Thyroid gland (tissue), 4 donors: ENCODE results near the gene CHURC1.

ENCODE experiments used
- CTCF ChIP-seq, 6 experiments: fragments of 200-600 bp in 3 of 6; fragments of 450-650 bp in 3 of 6; sonication (generic) in 3 of 6; IDR thresholded peaks; one replicate each; pipeline ENCODE4 v1.5.1; 2016 to 2019; ENCODE audit warnings: antibody characterized with exemption in 6 of 6, mild to moderate bottlenecking in 2 of 6, inconsistent platforms in 1 of 6, moderate library complexity in 1 of 6
- POLR2A ChIP-seq, 2 donors: fragments of 450-650 bp; IDR thresholded peaks; one replicate each; pipeline ENCODE4 v1.6.1; 2017; ENCODE audit warnings: antibody characterized with exemption in 2 of 2, mild to moderate bottlenecking in 2 of 2, moderate library complexity in 1 of 2

GRCh38 chr14:64927031-64927430 is 12.8 kb downstream of the CHURC1 start:
- TF ChIP-seq CTCF (IDR thresholded peaks at IDR 0.05): no peak
- TF ChIP-seq POLR2A (IDR thresholded peaks at IDR 0.05): no peak
